Neutrophil (primary cell): ENCODE results near the gene PTCD2.

Experiments used
- H3K27ac ChIP-seq: fragments of 200-600 bp; sonication (generic); 2 replicates; pipeline ENCODE4 v1.5.1; 2016; ENCODE audit warnings: mild to moderate bottlenecking, moderate library complexity
- H3K27me3 ChIP-seq: fragments of 200-600 bp; sonication (generic); 2 replicates; pipeline ENCODE4 v1.6.0; 2016; ENCODE audit warnings: mild to moderate bottlenecking
- H3K36me3 ChIP-seq: fragments of 200-600 bp; sonication (generic); 2 replicates; pipeline ENCODE4 v1.5.1; 2017
- H3K4me1 ChIP-seq, 2 experiments: fragments of 200-600 bp in 1 of 2; sonication (generic) in 1 of 2; 1 replicate in 1 of 2; 2 replicates in 1 of 2; pipeline versions ENCODE4 v1.5.1 to v1.6.1; 2013 to 2016; ENCODE audit warnings: low read depth in 1 of 2, low read length in 1 of 2, mild to moderate bottlenecking in 1 of 2, moderate library complexity in 1 of 2; ENCODE audit not compliant: control insufficient read depth in 1 of 2, insufficient read depth in 1 of 2
- H3K4me3 ChIP-seq, 2 experiments: fragments of 200-600 bp in 1 of 2; sonication (generic) in 1 of 2; 1 replicate in 1 of 2; 2 replicates in 1 of 2; pipeline ENCODE4 v1.5.1; 2013 to 2016; ENCODE audit warnings: low read depth in 1 of 2, low read length in 1 of 2, mild to moderate bottlenecking in 1 of 2, moderate library complexity in 1 of 2
- H3K9me3 ChIP-seq: fragments of 200-600 bp; sonication (generic); 2 replicates; pipeline ENCODE4 v1.5.1; 2016
- TF ChIP-seq, protein P1 (sequence below): fragments of 200-600 bp; sonication (generic); IDR thresholded peaks from 2 replicates; pipeline ENCODE4 v1.5.1; 2016; ENCODE audit warnings: antibody characterized with exemption

The PTCD2 gene

DNA sequence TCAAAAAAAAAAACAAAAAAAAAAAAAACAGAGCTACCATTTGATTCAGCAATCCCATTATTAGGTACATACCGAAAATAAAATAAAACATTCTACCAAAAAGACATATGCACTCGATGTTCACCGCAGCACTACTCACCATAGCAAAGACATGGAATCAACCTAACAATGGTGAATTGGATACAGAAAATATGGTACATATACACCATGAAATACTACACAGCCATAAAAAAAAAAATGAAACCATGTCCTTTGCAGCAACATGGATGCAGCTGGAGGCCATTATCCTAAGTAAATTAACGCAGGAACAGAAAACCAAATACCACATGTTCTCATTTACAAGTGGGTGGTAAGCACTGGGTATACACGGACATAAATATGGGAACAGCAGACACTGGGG, 21.5 kb upstream of the PTCD2 start:
- Histone ChIP-seq H3K4me3 (no peak overlapping the region), H3K36me3 (peaks cover 3% of the 10 kb centered on the region), H3K9me3 (no peaks in the 10 kb centered on the region), H3K4me1 (no peaks in the 10 kb centered on the region), H3K27ac (no peak overlapping the region), H3K27me3 (no peaks in the 10 kb centered on the region)
- TF ChIP-seq, protein P1, sequence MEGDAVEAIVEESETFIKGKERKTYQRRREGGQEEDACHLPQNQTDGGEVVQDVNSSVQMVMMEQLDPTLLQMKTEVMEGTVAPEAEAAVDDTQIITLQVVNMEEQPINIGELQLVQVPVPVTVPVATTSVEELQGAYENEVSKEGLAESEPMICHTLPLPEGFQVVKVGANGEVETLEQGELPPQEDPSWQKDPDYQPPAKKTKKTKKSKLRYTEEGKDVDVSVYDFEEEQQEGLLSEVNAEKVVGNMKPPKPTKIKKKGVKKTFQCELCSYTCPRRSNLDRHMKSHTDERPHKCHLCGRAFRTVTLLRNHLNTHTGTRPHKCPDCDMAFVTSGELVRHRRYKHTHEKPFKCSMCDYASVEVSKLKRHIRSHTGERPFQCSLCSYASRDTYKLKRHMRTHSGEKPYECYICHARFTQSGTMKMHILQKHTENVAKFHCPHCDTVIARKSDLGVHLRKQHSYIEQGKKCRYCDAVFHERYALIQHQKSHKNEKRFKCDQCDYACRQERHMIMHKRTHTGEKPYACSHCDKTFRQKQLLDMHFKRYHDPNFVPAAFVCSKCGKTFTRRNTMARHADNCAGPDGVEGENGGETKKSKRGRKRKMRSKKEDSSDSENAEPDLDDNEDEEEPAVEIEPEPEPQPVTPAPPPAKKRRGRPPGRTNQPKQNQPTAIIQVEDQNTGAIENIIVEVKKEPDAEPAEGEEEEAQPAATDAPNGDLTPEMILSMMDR = no peak

DNA sequence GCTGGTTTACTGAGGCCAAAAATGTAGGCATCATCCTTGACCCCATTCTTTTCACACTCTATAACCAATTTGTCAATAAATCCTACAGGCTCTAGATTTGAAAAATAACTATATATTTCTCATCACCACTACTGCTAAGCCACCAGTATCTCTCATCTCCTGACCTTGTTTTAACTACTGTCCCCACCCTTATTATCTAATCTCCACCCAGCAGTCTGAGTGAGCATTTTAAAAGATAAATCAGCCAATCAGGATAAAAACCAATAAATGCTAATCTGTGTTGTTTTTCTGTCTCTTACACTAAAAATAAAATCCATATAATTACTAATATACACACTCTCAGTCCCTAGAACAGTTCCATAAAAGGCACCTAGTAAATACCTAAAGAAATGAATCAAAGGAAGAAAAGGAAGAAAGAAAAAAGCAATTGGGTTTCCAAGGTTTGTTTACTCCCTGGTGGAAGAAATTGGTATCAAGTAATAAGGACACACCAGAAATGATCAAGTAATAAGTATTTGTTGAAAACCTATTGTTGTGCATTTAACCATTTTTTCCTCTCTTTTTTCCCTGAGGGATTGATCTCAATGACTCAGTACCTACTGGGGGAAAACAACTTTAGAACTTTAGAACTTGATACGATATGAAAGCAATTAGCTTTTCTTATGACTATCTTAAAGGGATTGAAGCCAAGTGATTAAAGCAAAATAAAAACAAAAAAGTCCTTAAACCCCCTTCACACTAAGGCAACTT, 19.4 kb upstream of the PTCD2 start:
- Histone ChIP-seq H3K27ac (no peak overlapping the region), H3K36me3 (peaks cover 3% of the 10 kb centered on the region), H3K4me1 (no peaks in the 10 kb centered on the region), H3K27me3 (no peaks in the 10 kb centered on the region), H3K9me3 (no peaks in the 10 kb centered on the region), H3K4me3 (no peak overlapping the region)
- TF ChIP-seq, protein P1 = no peak

DNA sequence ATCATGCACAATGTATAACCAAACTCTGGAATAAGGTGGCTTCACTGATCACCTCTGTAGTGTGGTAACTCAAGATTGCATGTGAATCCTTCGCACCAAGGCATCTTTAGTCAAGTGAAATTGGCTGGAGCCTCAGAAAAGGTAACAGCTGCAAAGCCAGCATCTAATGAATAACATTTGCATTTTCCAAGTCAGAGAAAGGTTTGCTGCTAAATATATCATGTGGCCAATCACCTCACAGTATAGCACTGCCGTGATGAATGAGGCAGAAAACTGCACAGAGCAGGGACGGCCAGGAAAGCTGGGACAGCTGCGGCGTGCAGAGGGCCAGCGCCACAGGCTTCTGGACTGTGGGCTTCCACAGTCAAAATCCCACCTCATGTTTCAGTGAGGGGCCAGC, 18.6 kb upstream of the PTCD2 start:
- Histone ChIP-seq H3K4me1 (no peaks in the 10 kb centered on the region), H3K9me3 (no peaks in the 10 kb centered on the region), H3K4me3 (no peak overlapping the region), H3K27ac (no peak overlapping the region), H3K27me3 (no peaks in the 10 kb centered on the region), H3K36me3 (peaks cover under 1% of the 10 kb centered on the region)
- TF ChIP-seq, protein P1 = no peak

DNA sequence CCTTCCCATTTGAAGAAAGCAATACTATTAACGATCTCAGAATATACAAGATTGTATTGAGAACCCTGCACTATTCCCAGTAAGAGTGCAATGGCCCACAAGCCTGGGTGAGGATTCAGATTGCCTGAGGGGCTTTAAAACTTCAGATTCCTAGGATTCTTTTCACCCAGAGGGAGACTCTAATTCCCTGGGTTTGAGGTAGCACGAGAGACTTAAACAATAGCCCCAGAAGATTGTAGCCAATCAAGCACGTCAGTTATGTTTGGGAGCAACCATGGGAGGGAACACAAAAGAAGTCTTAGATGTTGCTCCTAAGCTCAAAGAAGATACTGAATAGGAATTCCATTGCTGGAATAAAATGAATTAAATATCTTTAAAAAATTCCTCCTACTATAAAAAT, 18.0 kb upstream of the PTCD2 start:
- Histone ChIP-seq H3K36me3 (no peaks in the 10 kb centered on the region), H3K9me3 (no peaks in the 10 kb centered on the region), H3K27ac (no peak overlapping the region), H3K4me1 (peaks cover under 1% of the 10 kb centered on the region in 2 experiments), H3K27me3 (no peaks in the 10 kb centered on the region), H3K4me3 (no peak overlapping the region)
- TF ChIP-seq, protein P1 = no peak

DNA sequence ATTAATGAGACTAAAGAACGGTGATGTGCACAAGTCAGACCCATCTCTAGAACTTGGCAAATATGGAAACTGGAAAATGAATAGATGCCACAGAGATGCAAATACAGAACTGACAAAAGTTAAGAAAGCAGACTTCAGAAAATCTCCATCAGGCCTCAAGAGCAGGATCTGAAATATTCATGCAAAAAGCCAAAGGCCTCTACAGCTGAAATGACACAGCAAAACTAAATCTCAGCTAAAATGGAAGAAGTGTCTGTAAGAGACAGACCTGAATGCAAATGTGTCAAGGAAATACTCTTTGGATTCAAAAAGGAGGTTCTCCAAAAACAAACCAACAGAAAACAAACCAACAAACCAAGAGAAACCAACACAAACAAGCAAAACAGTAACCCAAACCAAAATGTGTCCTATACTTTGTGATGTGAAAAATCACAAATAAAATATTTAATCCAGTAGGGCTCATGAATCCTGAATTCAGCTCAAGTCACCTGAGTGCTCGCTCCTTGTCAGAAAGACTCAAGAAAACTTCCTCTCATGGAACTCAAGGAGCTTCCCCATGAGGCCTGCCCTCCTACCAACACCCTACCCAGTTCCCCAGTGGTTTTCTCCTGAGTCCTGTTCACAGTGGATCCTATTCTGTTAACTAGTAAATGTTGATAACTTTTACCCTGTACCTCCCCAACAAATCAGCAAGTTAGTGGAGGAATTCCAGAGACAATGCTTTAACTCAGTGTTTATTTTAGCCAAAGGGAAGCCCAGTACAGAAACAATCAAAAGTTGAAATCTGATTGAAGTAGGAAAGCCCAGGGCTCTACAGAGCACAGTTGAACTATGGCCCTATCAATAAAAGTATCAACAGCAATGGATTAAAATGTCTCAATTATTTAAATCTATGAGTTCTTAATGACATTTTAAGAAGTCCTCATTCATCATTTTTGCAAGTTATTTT, 14.7 kb upstream of the PTCD2 start:
- H3K4me1 ChIP-seq = peaks cover 11 to 15% of the 10 kb centered on the region in 2 experiments
- TF ChIP-seq, protein P1 = no peak
- H3K27ac ChIP-seq = no peak overlapping the region
- H3K4me3 ChIP-seq = no peak overlapping the region
- no peaks in the 10 kb centered on the region for H3K27me3 ChIP-seq
- H3K36me3 ChIP-seq = no peaks in the 10 kb centered on the region
- H3K9me3 ChIP-seq = no peaks in the 10 kb centered on the region
